ENCODE data around the gene CELF4.

Gene CELF4

DNA sequence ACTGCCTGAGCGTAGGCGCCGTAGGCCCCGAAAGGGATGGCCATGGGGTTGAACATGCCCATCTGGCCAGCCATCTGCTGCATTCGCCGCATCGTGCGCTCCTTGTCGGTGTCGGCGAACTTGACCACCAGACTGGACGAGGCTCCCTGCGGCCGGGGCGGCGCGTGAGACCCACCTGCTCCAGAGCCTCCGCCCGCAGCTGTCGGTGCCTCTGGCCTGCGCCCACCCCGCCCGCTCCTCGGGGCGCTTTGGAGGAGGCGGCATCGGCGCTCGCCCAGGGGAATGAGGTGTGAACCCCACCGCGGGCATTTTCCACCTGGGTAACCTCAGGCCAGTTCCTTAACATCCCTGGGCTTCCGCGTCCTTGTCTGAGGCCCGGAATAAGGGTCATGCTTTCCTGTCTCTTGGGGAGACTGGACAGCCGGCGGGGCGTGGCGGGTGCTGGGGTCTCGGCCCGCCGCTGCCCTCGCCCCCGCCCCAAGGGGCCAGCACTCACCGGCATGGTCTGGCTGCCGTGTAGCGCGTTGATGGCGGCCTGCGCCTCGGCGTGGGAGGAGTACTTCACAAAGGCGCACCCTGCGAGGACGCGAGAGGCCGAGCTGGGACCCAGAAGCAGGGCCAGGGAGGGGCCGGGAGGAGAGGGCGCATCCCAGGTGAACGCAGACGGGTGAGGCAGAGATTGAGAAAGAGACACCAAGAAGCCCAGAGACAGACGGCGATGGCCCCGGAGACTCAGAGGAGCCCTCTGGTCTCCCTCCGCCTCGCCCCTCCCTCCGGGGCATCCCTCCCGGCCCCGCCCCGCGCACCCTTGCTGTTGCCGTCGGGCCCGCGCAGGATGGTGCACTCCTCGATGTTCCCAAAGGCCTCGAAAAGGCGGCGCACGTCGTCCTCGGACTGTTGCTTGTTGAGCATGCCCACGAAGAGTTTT, 291.0 kb downstream of the CELF4 start:
- DNase-seq, result no peak

DNA sequence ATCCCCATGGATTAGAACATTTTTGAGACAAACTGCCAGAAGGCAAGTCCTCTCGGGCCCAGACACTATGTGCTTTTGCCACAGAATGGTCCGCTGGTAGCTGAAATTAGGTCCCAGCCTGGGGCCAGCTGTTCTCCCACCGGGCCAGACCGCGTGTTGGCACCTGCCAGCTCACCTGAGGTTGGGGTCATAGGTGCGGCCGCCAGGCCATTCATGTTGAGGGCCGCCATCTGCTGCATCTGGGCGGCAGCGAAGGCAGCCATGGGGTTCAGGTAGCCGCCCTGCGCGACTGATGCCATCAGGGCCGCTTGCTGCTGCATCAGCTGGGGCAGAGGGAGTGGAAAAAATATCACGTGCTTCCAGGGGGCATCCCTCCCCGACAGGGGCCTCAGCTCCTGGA, 292.8 kb downstream of the CELF4 start:
- no peak for DNase-seq

DNA sequence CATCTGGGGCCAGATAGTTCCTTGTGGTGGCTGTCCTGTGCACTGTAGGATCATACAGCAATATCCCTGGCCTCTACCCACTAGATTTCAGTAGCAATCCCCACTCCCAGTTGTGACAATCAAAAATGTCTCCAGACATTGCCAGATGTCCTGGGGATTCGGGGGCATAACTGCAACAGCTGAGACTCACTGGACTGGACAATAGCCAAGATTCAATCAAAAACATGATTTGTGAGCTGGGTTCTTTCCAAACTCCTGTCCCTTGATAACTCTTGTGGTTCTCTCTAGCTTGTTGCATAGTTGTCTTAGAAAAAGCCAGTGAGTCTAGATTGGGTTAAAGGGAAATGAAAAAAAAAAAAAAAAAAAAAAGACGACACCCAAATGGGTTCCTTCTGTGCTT, 293.4 kb downstream of the CELF4 start:
- no peak for DNase-seq

DNA sequence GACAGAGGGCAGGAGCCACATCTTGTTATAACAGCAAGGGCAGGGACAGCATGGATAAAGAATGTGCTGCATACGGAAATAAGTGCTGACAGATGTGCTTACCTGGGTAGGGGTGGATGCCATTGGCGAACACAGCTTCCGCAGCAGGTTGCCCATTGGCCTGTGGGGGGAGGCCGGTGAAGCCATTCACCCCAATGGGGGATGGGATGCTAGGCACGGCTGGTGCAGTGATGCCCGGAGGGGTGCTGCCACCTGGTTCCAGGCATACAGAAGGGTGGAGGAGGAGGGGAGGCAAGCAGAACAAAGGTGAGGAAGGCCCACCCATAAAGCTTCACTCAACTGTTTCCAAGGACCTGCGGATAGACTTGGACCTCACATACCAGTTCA, 294.9 kb downstream of the CELF4 start:
- no peak for DNase-seq

DNA sequence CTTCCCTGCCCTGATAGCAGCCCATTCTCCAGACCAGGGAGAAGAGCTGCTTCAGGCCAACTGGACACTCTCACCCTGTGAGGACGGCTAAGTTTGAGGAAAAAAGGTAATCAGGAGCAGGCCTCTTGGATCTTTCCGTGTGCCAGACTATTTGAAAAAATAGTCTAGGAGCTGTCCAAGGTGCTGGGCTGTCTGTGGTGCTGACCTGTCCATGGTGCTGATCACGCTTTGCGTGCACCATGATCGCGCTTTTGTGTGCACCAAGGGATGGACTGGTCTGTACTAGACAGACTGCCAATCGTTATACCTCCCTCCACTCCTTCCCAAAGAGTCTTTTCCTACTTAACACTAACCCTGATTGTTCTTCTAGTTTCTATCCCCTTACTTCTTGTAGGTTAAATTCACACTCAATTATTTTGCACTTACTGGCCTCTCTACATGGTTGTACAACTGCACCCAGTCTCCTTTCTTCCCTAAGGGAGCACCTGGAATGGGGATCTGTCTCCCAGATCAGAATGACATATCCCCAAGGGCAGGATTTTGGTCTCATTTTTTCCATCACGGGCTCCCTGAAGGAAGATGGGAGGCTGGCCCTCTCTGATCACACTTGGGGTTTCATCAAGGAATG, 295.4 kb downstream of the CELF4 start:
- DNase-seq, result peak; percentile 69

DNA sequence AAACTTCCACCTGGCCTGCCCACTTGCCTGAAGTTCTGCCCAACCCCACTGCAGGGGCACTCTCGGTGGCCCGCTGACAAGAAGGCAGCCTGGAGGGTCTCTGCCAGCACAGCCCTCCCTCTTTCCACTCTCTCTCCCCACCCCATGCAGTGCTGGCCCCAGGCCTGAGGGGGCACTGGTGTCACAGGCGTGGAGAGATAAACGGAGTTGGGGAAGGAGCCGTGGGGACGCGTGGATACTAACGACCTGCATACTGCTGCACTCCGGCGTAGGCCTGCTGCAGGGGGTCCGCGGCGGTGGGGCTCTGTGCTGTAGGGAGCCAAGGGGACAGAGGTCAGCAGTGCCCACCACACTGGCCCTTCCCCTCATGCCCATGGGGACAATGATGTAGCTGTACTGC, 299.3 kb downstream of the CELF4 start:
- DNase-seq, result no peak

DNA sequence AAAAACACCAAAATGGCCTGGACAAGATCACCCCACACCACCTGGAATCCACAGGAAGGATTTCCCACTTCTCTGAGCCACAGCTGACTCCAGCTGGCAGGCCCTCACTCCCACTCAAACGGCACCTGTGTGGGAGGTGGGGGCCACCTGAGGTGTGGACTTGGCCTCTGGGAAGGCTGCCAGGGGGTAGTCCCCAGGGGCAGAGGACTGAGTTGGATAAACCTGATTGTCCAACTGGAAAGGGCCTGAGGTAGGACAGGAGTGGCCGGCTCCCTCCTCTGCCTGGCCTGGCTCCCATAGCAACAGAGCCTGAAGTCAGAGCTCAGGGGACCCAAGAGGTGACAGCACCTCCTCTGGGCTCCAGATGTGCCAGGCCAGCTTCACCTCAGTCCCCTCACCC, 300.2 kb downstream of the CELF4 start:
- DNase-seq, result no peak

DNA sequence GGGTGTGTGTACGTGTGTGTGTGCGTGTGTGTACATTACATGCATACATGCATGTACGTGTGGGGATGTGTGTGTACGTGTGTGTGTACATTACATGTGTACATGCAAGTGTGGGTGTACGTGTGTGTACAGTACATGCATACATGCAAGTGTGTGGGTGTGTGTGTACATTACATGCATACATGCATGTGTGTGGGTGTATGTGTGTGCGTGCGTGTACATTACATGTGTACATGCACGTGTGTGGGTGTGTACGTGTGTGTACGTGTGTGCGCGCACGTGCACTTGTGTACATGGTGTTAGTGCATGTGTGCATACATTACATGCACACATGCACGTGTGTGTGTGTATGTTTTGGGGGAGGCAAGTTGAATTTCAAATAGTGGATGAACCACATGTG, 300.6 kb downstream of the CELF4 start:
- no peak for DNase-seq

DNA sequence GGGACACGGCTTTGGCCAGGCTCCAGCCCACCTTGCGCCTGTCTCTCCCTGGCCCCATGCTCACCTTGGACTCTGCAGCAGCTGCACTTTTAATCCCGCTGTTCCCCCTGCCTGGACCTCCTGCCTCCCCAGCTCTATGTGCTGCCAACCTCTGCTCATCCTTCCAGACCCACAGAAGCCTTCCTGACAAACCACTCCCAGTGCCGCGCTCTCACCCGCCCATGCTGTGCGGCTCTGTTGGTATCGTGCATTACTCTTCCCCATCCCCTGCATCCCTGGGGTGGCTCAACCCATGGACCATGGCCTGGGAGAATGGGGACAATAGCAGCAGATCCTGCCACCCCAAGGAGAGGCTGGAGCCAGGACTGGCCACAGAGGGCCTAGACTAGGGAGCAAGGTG, 303.6 kb downstream of the CELF4 start:
- no peak for DNase-seq

DNA sequence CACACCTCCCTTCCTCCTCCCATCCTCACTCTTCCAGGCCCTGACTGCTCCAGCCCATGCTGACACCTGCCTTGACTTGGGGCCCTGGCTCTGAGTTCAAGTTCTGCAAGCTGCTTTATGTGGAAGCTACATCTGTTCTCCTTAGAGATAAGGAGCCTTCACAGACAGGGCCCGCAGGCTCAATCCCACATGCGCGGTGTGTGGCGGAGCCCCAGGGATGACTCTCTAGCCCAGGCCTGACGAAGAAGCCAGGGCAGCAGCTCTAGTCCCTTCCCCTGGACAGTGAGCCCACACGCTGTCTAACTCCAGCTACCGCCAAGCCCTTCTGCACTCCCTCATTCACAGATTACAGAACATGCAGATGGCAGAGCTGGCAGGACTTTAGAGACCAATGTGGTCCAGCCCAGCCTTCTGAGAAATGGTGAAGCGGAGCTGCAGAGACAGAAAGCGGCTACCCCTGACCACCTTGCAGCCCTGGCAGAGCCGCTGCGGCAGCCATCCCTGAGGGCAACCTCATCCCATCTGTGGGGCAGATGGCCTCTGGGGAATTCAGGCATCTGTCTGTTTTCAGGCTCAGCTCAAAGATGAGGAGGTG, 304.3 kb downstream of the CELF4 start:
- DNase-seq, result no peak

DNA sequence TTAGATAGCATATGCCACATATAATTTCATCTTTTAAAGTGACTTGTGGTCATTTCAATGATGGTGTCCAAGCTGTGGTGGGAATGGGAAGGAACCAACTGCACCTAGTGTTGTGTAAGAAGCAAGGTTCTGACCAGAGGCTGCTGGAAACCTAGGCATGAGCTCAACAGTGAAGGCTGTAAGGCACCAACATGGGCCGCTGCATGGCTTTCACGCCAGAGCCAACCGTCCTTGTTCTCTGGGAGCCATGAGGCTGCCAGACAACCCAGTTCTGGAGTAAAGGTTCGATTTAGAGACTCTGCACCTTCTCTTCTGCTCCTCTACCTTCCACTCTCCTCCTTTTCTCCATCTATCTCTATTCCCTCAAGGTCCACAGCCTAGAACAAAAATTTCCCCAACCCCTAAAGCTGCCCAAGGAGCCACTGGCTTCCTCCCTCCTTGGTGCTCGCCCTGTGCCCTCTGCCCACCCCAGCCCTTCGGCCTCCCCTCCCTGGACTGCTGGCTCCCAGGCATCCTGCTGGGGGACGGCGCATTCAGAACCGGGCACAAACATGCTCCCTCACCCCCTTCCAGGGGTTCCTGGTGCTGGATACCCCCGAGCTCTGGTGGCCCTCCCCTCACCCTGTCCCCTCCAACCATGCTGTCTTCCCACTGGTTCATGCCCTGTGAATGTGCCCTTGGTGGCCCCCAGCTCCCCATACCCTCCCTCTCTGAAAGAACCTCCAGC, 305.1 kb downstream of the CELF4 start:
- DNase-seq, result no peak

DNA sequence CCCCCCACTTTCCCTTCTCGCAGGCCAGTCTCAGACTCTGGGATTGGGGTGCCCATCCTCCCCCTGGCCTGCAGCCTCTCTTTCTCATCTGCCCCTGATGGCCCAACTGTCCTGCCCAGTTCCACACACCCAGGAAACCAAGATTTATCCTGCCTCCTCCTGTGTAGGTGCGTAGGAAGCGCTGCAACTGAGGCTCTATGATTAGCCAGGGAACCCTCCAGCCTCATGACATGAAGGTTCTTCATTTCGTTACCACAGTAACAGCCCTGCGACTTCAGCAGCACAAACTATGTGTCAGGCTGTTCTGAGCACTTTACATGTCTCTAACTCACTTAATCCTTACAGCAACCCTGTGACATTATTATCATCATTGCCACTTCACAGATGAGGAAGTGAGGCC, 305.9 kb downstream of the CELF4 start:
- DNase-seq, result no peak

DNA sequence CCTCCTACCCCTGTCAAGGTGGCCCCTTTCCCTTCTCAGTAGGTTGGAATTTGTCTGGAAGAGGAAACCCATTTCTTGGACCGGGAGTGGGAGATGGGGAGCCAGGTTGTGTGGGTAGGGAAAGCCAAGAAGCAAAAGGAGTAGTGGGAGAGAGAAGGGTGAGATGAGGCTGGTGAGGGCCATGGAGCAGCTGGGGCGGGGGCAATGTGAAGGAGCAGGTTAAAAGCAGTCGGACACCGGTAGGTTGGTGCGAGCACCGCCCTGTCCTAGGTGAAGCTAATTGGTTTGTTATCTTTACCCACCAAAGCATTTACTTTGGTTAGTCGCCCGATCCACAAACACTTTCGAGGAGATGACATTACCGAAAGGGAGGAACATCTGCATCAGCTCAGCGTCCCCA, 306.8 kb downstream of the CELF4 start:
- no peak for DNase-seq

DNA sequence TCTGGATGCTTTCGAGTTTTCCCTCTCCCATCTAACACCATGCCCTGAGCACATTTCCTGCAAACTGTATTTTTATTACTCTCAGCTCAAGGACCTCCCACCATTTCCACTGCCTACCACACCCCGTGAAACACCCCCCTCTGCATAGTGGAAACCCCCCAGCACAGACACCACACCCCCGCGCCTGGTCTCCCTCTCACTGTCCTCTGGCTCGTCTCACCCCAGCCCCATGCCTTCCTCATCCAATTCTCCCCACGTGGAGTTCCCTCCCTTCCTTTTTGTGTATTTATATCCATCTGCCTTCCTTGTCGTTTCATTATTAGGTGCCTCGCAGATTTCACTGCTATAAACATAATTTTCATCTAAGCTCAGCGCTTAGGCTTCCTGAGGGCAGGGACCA, 307.5 kb downstream of the CELF4 start:
- DNase-seq, result no peak

DNA sequence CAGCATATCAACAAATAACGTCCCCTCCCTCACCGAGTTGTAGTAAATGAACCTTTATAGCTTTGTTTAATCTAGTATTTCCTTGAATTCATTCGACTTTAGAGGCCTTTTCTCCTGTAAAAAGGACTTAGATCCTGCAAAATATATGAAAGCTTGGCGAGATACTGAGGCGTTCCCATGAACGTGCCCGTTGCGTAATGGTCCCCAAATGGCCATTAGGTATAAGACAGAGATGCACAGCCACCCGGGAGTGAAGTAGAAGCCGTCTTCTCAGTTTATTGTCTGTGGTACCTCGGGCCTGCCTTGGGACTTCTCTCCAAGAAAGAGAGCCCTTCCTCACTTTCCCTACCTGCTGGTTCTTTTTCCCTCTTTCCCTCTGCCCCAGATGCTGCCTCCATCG, 310.6 kb downstream of the CELF4 start:
- no peak for DNase-seq

DNA sequence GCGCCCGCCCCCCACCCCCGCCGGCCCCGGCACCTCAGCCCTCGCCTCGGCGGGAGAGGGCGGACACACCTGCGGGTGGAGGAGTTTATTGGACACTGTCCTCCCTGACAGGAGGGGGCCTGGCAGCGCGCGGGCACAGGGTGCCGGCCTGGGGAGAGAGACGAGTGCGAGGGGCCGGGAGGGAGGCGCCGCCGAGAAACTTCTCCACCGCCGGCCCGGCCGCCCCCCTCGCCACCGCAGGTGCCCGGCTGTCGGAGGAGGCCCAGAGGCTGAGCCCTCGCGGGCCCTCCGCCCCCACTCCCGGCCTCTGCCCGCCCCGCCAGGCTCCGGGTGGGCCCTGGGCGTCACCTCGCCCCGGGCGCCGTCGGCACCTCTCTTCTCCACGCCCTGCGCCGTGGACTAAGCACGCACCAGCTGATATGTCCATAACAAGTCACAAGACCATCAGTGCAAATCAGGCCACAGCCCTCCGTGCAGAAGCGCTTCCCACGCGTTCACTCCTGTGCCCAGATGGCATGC, 311.3 kb downstream of the CELF4 start:
- no peak for DNase-seq

DNA sequence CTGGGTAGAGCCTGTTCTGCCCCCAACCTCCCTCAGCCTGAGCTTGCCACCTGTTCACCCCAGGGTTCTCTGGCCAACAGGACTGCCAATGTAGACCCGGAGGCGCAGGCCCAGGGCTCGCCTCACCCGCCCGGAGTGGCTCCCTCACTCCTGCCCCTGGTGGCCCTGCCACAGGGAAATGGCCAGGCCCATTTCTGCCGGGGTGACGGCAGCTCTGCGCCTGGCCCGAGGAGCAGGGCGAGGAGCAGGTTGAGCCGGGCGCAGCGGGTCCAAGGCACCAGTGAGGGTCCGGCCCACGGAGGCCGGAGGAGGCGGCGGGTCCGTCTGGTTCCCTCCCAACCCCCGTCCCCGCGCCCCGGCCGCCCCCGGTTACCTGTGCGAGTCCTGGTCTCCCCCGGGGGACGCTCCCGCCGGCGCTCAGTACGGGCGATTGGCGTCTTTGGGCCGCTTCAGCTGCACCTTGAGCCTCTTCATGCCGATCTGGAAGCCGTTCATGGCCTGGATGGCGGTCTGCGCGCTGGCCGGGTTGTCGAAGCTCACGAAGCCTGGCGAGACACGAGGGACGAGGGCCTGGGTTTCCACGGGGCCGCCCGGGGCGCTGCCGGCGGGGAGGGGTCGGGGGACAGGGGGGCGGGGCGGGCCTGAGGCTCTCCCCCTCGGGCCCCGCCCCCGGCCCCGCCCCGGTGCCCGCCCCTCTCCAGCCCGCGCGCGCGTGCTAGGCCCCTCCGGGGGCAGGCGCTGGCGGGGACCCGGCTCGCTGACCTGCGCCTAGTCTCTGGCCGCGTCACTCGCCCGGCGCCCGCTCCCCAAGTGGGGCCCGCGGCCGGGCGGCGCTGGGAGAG, 312.0 kb downstream of the CELF4 start:
- DNase-seq, result no peak

DNA sequence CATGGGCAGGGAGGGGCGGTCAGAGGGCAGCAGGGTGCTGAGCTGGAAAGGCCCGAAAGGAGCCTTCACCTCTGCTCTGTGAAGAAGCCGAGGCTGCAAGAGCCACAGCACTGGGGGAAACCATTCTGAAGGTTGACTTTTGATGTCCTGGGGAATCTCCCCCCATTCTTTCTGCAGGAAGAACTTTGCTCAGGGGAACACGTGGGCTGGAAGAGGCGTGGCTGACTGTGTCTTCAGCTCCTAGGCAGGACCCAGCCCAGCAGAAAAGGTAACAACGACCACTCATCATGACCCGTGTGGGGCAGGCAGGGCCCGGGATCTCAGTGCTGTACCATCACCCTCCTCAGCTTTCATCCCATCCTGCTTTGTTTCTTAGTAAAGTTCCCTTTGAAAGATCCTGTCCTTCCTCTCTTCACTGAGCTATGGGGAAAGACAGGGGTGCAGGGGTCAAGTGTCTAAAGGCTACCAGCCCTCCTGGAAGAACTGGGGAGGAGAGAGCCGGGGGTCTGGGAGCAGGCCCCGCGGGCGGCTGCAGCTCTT, 312.7 kb downstream of the CELF4 start:
- no peak for DNase-seq

DNA sequence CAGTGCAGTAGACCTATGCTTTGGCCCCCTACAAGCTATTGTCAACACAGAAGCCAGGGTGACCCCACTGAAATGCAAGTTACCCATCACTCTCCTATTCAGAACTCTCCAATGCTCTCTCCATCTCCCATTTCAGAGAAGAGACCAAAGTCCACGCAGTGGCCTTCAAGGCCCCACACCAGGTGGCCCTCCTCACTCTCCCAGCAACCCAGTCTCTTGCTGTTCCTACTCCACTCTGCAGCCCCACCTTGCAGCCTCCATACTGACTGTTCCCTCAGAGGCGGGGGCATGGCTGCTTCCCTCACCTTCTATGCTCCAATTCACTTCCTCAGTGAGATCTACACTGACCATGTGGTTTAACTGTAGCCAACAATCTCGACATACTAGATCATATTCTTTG, 313.3 kb downstream of the CELF4 start:
- no peak for DNase-seq

DNA sequence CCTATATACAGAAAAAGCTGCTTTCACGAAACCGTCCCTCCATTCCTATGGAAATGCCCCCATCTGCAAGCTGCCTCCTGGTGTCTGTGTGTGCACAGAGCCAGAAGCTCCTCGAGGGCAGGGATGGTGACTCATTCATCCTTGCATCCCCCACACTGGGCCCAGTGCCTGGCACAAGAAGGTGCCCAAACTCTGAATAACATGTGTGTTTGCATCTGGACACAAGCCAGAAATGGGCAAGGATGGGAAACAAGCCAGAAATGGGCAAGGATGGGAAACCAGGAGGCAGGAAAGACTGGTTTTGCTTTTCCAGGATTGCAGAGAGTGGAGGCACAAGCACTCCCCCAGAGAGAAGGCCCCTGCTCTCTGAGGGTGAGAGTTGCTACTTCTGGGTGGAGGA, 313.9 kb downstream of the CELF4 start:
- no peak for DNase-seq

DNA sequence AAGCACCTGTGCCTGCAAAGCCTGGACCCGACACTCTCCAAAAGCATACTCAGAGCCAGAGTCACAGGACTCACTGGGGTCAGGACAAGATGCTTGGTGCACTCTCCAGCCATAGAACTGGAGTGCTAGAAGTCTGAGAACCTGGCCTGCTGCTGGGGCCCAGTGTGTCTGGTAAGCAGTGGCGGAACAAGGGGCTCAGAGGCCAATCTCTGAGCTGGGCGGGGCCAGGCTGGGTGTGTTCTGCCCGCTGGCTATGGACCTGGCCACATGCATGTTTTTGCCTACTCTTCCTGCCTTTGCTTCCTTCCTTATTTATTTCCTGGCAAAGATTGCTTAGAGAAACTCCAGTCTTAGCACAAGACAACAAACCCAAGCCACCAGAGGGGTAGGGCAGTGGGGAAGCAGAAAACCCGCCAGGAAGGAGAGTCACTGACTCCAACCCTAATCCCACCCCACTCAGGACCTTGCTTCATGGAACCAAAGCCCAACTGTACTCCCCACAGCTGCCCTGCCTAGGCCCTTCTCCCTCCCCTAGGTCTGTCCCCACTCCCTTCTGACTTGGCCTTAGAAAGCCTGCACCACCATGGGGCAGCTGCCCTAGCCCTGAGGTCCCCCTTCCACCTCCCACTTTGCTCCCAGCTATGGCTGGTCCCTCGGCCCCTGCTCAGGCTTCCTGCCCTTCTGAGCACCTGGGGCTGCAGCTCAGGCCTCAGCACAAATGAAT, 315.5 kb downstream of the CELF4 start:
- no peak for DNase-seq
